Testis (tissue), 3 donors: Measurements from ENCODE around the gene FBP1. TPM values are rescaled to one million over a fixed set of nuclear protein-coding genes. Genes with fewer than 3 reads are reported as not detected.
A peak's percentile ranks its signal among the peaks of the same experiment; 100 is the strongest.

Experiments
- DNase-seq: peaks from one replicate; pipeline ENCODE4 v3.0.0-alpha.2; 2019
- H3K27ac ChIP-seq, 2 donors: fragments of 200-600 bp; sonication (generic); one replicate each; pipeline ENCODE4 v1.5.1; 2019
- H3K27me3 ChIP-seq: fragments of 200-600 bp; sonication (generic); one replicate; pipeline ENCODE4 v1.5.1; 2019
- H3K36me3 ChIP-seq: fragments of 200-600 bp; sonication (generic); one replicate; pipeline ENCODE4 v1.5.1; 2017; ENCODE audit warnings: low read depth; ENCODE audit errors: missing control alignments
- H3K4me1 ChIP-seq: fragments of 200-600 bp; sonication (generic); one replicate; pipeline ENCODE4 v1.5.1; 2019
- H3K4me3 ChIP-seq, 2 donors: fragments of 200-600 bp; sonication (generic); one replicate each; pipeline ENCODE4 v1.5.1; 2017 to 2019
- H3K9me3 ChIP-seq: fragments of 200-600 bp; sonication (generic); one replicate; pipeline ENCODE4 v1.5.1; 2017
- CTCF ChIP-seq, 3 experiments: fragments of 450-650 bp in 2 of 3; fragments of 200-600 bp in 1 of 3; sonication (generic) in 1 of 3; IDR thresholded peaks; one replicate each; pipeline ENCODE4 v1.5.1; 2016 to 2019; ENCODE audit warnings: antibody characterized with exemption in 3 of 3, mild to moderate bottlenecking in 2 of 3, moderate library complexity in 1 of 3
- POLR2A ChIP-seq: fragments of 450-650 bp; IDR thresholded peaks from one replicate; pipeline ENCODE4 v1.6.1; 2017; ENCODE audit warnings: antibody characterized with exemption, mild to moderate bottlenecking, moderate library complexity
- WGBS, 2 donors: methylation state at CpG; one replicate each; pipeline ENCODE4 v1.1.5; 2018; 5-methylcytosine and 5-hydroxymethylcytosine counted together
- intact Hi-C: fragments of 100-400 bp; cut with DNase I; formaldehyde crosslinking; loops from one replicate; pipeline ENCODE4 v1.15.1; 2023; ENCODE audit warnings: low total_unique reads
- polyA plus RNA-seq: library from polyadenylated mRNA; stranded (reverse); fragments of 350-450 nt; fragmentation: Illumina TruSeq; extraction: RNeasy Lipid Tissue Mini Kit (QIAGEN cat#74804); gene quantifications from one replicate; pipeline ENCODE4 v1.2.3, GENCODE V29; 2014; ENCODE audit warnings: low read depth, low replicate concordance; ENCODE audit not compliant: insufficient read depth
- total RNA-seq, 2 donors: library from RNA; depleted of rRNA; stranded (reverse); fragments of >200 nt; gene quantifications; one replicate each; pipeline ENCODE4 v1.2.3, GENCODE V29; 2016

The FBP1 gene
- total and polyA plus RNA-seq, 3 donors from 2014 or later = 3.8 to 16.2 (median 4.1) TPM

DNA sequence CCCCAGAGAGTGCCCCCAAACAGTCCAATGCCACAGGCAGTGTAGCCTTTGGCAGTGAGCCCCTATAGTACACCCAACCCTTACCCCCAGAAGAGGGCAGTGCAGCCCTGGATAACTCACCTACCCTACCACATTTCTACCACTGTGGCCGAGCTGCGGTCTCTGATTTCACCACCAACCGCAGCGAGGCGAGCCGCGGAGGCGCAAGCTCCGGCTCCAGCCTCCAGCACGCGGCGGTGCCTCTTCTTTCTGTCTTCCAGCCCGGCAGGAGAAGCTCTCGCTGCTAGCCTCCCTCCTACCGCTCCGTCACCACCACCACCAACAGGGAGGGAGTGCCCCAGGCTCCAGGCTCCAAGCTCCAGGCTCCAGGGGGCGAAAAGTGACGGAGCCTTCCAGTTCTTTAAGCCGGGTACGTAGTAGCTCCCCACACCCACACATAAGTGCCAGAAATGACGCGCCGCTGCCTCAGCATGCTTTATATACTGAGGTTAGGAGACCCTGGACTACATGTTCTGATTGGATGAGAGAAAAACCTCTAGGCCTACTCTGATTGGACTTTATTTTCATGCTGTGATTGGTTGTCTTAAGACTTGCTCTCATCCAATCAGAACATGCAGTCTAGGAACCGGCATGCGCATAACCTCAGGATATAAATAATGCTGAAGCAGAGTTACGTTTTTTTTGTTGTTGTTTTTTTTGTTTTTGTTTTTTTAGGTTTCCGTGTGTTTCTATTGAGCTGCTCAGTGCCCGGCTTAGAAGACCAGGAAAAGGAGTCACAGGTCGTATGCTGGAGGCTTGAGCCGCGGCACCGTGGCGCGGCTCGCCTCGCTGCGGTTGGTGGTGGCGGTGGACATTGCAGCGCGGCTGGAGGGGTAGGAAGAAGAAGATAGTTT lies 84.6 kb downstream of the FBP1 start, which contains the start of gene PCAT7:
Gene PCAT7, plus strand, starts transcription at position 645 of the 893 bp plus-strand sequence.
- H3K4me3 ChIP-seq = peak within 1 kb of the TSS; percentile 38 to 49
- H3K4me1 ChIP-seq = no peaks in the 10 kb centered on the region
- intact Hi-C loops = no loop called here
- DNase-seq = peak; percentile 73
- WGBS, 2 donors = 62 to 67% methylated on average over 36 to 40 of the region's 40 CpGs
- no peaks in the 10 kb centered on the region for H3K36me3 ChIP-seq
- TF ChIP-seq POLR2A = no peak
- TF ChIP-seq CTCF (IDR thresholded peaks at IDR 0.05) = peak in 1 of 3 experiments; percentile 26
- no peaks in the 10 kb centered on the region for H3K9me3 ChIP-seq
- H3K27ac ChIP-seq = no peak within 1 kb of the TSS
- H3K27me3 ChIP-seq = no peaks in the 10 kb centered on the region

GRCh38 chr9:94554078-94554438 lies 85.3 kb downstream of the FBP1 start:
- Histone ChIP-seq H3K9me3 (no peaks in the 10 kb centered on the region), H3K4me1 (no peaks in the 10 kb centered on the region), H3K27ac (no peak overlapping the region), H3K4me3 (peak overlapping the region; percentile 38 to 49), H3K36me3 (no peaks in the 10 kb centered on the region), H3K27me3 (no peaks in the 10 kb centered on the region)
- WGBS, 2 donors = 40 to 80% methylated on average over 13 to 16 of the region's 16 CpGs
- TF ChIP-seq CTCF (IDR thresholded peaks at IDR 0.05) (no peak), POLR2A (no peak)
- intact Hi-C loops = no loop called here
- DNase-seq = no peak

Other genes starting within 250 kb of the FBP1 start
- 1 to 10 TPM; 4.3 to 5.4 TPM for gene PCAT7, start 84.4 kb downstream of the FBP1 start, total RNA-seq
- gene PCAT7, start 84.4 kb downstream of the FBP1 start, polyA plus RNA-seq = 9.2 TPM
- 1 to 10 TPM in 1 of 2 donors, under 1 TPM in 1; 0.74 to 2.5 TPM for gene FBP2, start 45.7 kb downstream of the FBP1 start, total RNA-seq
- gene FBP2, start 45.7 kb downstream of the FBP1 start, polyA plus RNA-seq = 1.6 TPM
- 10 to 100 TPM; 80.4 to 95.0 TPM for gene AOPEP, start 87.2 kb upstream of the FBP1 start, total RNA-seq
- 31.4 TPM for gene AOPEP, start 87.2 kb upstream of the FBP1 start, polyA plus RNA-seq